ENCODE results near the gene INVS. TPM values are rescaled to one million over a fixed set of nuclear protein-coding genes. Genes with fewer than 3 reads are reported as not detected.
"Not testable (repeated sequence)": the region's sequence is repeated elsewhere in the genome, so short reads cannot be mapped to it uniquely, and the experiment has no call there.

The INVS gene
- total and polyA plus RNA-seq, 4 donors, result 11.8 to 33.1 (median 19.2) TPM

DNA sequence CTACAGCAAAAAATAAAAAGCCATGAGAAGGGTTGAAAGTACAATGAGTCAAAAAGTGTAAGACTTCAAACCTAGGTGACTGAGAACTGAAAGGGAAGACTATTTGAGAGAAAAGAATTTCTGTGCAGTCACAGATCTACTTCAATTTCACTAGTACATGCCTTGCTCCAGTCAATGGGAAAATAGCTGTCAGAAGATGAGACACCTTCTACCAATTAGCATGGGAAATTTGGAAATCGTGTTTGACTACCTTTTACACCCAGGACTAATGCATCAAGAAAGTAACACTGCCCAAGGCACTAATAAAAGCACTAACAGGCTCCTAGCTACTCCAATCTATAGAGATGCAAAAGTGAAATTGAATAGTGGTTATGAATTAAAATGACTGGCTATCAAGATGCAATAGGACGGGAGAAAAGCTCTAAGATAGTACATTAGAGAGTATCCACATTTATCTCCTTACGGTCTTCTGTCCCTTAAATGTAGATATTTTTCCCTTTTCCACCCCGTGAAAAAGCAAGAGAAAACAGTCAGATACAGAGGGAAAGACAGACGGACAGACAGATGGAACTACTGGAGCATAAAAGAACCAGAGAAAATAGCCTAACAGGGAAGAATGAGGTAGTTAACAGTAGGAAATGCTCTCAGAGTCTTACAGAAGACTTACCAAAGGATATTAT, 15.5 kb upstream of the INVS start:
- Histone ChIP-seq H3K27ac (ENCODE audit: low read depth, low read length) (no peak overlapping the region), H3K4me3 (ENCODE audit: low read depth, low read length) (no peak overlapping the region), H3K36me3 (ENCODE audit: control insufficient read depth, insufficient read depth, low read length) (no peaks in the 10 kb centered on the region), H3K27me3 (ENCODE audit: control insufficient read depth, insufficient read depth, low read length) (no peaks in the 10 kb centered on the region), H3K9me3 (ENCODE audit: control insufficient read depth, insufficient read depth, low read length) (no peaks in the 10 kb centered on the region), H3K4me1 (ENCODE audit: control insufficient read depth, insufficient read depth, low read length) (no peaks in the 10 kb centered on the region)
- peak in 2 of 6 donors; percentile 25 to 38 for DNase-seq (ENCODE audit: low read depth in 4 of 6, low spot score in 6 of 6)
- no CpG with 5 or more reads among the region's 5 CpGs for WGBS (ENCODE audit: insufficient coverage)

DNA sequence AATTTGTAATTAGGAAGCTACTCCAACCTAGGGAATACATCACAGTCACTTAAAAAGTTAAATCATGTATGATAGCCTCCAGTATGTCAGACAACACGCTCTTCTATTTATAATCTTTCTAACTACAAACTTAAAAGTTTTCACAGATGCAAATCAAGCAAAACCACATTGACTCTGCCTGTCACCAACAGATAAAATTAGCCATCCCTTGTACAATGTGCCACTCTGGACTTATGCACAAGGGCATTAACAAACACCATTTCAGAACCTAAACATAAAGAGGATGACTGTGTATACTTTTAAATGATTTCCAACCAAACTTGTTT, 15.0 kb upstream of the INVS start:
- DNase-seq (ENCODE audit: low read depth in 4 of 6, low spot score in 6 of 6), result no peak
- 64% methylated on average over 1 of the region's 1 CpG for WGBS (ENCODE audit: insufficient coverage)
- Histone ChIP-seq H3K4me3 (ENCODE audit: low read depth, low read length) (no peak overlapping the region), H3K27me3 (ENCODE audit: control insufficient read depth, insufficient read depth, low read length) (no peaks in the 10 kb centered on the region), H3K36me3 (ENCODE audit: control insufficient read depth, insufficient read depth, low read length) (no peaks in the 10 kb centered on the region), H3K4me1 (ENCODE audit: control insufficient read depth, insufficient read depth, low read length) (no peaks in the 10 kb centered on the region), H3K27ac (ENCODE audit: low read depth, low read length) (no peak overlapping the region), H3K9me3 (ENCODE audit: control insufficient read depth, insufficient read depth, low read length) (no peaks in the 10 kb centered on the region)

DNA sequence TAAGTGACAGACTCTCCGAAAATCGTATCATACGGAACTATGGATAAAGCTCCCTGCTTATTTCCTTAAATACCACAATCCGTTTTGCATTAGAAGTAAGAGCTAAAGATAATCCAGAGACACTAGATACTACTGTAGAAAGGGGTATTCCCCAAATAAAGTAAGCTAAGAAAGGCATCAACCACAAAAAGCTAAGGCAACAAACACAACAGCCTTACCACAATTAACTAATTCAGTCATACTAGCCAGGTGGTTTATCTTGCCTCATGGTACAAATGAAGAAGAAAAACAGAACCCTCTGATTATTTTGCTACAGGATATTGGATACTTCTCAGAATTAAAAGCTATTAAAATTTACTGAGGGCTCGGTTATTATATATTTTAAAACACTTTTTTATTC, 14.3 kb upstream of the INVS start:
- H3K27me3 ChIP-seq (ENCODE audit: control insufficient read depth, insufficient read depth, low read length), result no peaks in the 10 kb centered on the region
- no peaks in the 10 kb centered on the region for H3K36me3 ChIP-seq (ENCODE audit: control insufficient read depth, insufficient read depth, low read length)
- DNase-seq (ENCODE audit: low read depth in 4 of 6, low spot score in 6 of 6), result no peak
- no peak overlapping the region for H3K4me3 ChIP-seq (ENCODE audit: low read depth, low read length)
- H3K27ac ChIP-seq (ENCODE audit: low read depth, low read length), result no peak overlapping the region
- WGBS (ENCODE audit: insufficient coverage), result no CpG with 5 or more reads among the region's 5 CpGs
- no peaks in the 10 kb centered on the region for H3K4me1 ChIP-seq (ENCODE audit: control insufficient read depth, insufficient read depth, low read length)
- H3K9me3 ChIP-seq (ENCODE audit: control insufficient read depth, insufficient read depth, low read length), result no peaks in the 10 kb centered on the region

DNA sequence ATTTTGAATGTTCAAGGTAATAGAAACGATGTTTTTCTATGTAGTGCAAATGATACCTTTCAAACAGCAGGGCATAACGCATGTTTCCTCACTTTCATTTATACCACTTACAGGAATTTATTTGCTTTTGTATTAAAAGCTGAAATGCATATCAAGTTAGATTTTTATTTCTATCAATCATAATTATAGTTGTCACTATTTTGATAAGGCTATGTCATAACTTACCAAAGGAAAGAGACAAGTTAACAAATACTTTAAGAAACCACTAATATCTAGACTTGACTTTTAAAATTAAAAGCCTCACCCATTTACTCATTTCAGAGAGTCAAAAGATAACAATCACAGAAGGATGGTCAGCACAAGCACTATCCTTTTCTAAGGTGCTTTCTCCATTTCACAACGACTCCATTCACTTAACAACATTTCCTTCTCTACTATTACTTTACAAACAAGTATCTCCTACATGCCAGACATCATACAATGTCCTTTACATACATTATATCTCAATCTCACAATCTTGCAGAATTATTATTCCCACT, 12.9 kb upstream of the INVS start:
- Histone ChIP-seq H3K36me3 (ENCODE audit: control insufficient read depth, insufficient read depth, low read length) (no peaks in the 10 kb centered on the region), H3K27me3 (ENCODE audit: control insufficient read depth, insufficient read depth, low read length) (no peaks in the 10 kb centered on the region), H3K4me3 (ENCODE audit: low read depth, low read length) (no peak overlapping the region), H3K4me1 (ENCODE audit: control insufficient read depth, insufficient read depth, low read length) (no peaks in the 10 kb centered on the region), H3K27ac (ENCODE audit: low read depth, low read length) (no peak overlapping the region), H3K9me3 (ENCODE audit: control insufficient read depth, insufficient read depth, low read length) (no peaks in the 10 kb centered on the region)
- no peak for DNase-seq (ENCODE audit: low read depth in 4 of 6, low spot score in 6 of 6)
- 75% methylated on average over 1 of the region's 3 CpGs for WGBS (ENCODE audit: insufficient coverage)

DNA sequence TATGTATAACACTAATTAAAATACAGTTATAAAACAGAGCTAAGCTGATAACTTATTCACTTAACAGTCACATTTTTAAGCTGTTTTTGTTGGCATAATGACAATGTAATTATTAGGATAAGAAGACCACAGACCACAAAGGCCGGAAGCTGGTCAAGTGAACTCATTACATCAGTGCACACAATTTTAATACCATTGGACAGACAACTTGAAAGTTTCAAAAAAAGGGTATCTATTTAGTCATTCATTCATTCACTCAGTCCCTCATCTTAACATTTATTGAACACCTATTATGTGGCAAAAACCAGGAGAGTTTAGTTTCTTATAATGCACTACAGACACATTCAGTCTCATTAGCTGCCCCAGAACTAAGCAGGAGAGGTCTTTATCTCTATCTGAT, 11.8 kb upstream of the INVS start:
- H3K9me3 ChIP-seq (ENCODE audit: control insufficient read depth, insufficient read depth, low read length), result no peaks in the 10 kb centered on the region
- no peaks in the 10 kb centered on the region for H3K4me1 ChIP-seq (ENCODE audit: control insufficient read depth, insufficient read depth, low read length)
- no peaks in the 10 kb centered on the region for H3K27me3 ChIP-seq (ENCODE audit: control insufficient read depth, insufficient read depth, low read length)
- H3K4me3 ChIP-seq (ENCODE audit: low read depth, low read length), result no peak overlapping the region
- H3K27ac ChIP-seq (ENCODE audit: low read depth, low read length), result no peak overlapping the region
- WGBS (ENCODE audit: insufficient coverage), result 88% methylated on average over 1 of the region's 1 CpG
- no peak for DNase-seq (ENCODE audit: low read depth in 4 of 6, low spot score in 6 of 6)
- no peaks in the 10 kb centered on the region for H3K36me3 ChIP-seq (ENCODE audit: control insufficient read depth, insufficient read depth, low read length)

DNA sequence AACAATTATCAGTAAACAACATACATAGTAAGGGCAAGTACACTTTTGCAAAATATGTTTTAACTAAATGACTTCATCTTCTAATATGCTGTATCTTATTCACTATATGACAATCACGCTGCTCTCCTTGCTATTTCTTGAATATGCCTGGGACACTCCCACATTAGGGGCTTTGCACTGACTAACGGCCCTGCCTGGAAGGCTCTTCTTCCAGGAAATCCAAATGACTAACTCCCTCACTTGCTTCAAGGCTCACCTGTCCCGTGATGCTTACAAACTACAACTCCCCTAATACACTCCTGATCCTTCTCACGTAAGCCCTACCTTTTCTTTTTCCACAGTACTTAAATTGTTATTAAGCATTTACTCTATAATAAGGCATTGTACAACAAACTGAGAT, 10.8 kb upstream of the INVS start:
- Histone ChIP-seq H3K9me3 (ENCODE audit: control insufficient read depth, insufficient read depth, low read length) (no peaks in the 10 kb centered on the region), H3K27ac (ENCODE audit: low read depth, low read length) (no peak overlapping the region), H3K27me3 (ENCODE audit: control insufficient read depth, insufficient read depth, low read length) (no peaks in the 10 kb centered on the region), H3K4me1 (ENCODE audit: control insufficient read depth, insufficient read depth, low read length) (no peaks in the 10 kb centered on the region), H3K4me3 (ENCODE audit: low read depth, low read length) (no peak overlapping the region), H3K36me3 (ENCODE audit: control insufficient read depth, insufficient read depth, low read length) (no peaks in the 10 kb centered on the region)
- no peak for DNase-seq (ENCODE audit: low read depth in 4 of 6, low spot score in 6 of 6)
- 60% methylated on average over 2 of the region's 4 CpGs for WGBS (ENCODE audit: insufficient coverage)

DNA sequence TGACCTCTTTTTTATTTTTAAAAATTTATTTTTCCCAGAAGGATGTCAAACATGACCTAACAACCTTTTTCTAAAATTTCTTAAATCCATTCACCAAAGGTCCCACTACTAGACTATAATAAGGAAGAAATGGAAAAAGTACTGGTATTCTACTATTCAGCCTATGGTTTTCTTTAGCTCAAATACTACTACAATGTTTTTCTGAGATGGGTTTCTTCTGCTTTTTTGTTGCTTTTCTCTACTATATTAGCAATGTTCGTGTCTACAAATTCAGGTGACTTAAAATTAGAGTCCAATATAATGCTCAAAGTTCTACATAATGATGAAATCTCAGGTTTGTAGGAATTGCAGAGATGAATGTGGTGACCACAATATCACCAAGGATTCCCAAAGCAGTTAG, 8.2 kb upstream of the INVS start:
- DNase-seq (ENCODE audit: low read depth in 4 of 6, low spot score in 6 of 6), result no peak
- no peak overlapping the region for H3K4me3 ChIP-seq (ENCODE audit: low read depth, low read length)
- no peak overlapping the region for H3K27ac ChIP-seq (ENCODE audit: low read depth, low read length)
- WGBS (ENCODE audit: insufficient coverage), result no CpG with 5 or more reads among the region's 1 CpG
- H3K36me3 ChIP-seq (ENCODE audit: control insufficient read depth, insufficient read depth, low read length), result no peaks in the 10 kb centered on the region
- H3K9me3 ChIP-seq (ENCODE audit: control insufficient read depth, insufficient read depth, low read length), result no peaks in the 10 kb centered on the region
- H3K4me1 ChIP-seq (ENCODE audit: control insufficient read depth, insufficient read depth, low read length), result no peaks in the 10 kb centered on the region
- H3K27me3 ChIP-seq (ENCODE audit: control insufficient read depth, insufficient read depth, low read length), result no peaks in the 10 kb centered on the region

DNA sequence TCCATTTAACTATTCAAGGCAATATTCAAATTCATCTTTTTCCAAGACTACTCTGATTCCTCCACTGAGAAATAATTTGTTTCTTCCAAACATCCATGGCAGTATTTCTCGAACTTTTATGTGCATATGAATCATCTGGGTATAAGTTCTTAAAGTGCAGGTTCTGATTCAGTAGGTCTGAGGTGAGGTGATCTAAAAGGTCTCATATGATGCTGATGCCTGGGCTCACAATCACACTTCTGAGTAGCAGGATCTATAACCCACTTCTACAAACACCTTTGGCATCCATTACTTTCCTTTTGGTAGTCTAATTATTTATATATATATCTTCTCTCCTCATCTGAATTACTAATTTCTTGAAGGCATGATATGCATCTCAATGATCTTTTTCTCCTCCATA, 7.4 kb upstream of the INVS start:
- H3K27me3 ChIP-seq (ENCODE audit: control insufficient read depth, insufficient read depth, low read length), result no peaks in the 10 kb centered on the region
- no peak overlapping the region for H3K27ac ChIP-seq (ENCODE audit: low read depth, low read length)
- H3K36me3 ChIP-seq (ENCODE audit: control insufficient read depth, insufficient read depth, low read length), result no peaks in the 10 kb centered on the region
- no peak overlapping the region for H3K4me3 ChIP-seq (ENCODE audit: low read depth, low read length)
- no CpG with 5 or more reads among the region's 1 CpG for WGBS (ENCODE audit: insufficient coverage)
- no peak for DNase-seq (ENCODE audit: low read depth in 4 of 6, low spot score in 6 of 6)
- no peaks in the 10 kb centered on the region for H3K9me3 ChIP-seq (ENCODE audit: control insufficient read depth, insufficient read depth, low read length)
- no peaks in the 10 kb centered on the region for H3K4me1 ChIP-seq (ENCODE audit: control insufficient read depth, insufficient read depth, low read length)

DNA sequence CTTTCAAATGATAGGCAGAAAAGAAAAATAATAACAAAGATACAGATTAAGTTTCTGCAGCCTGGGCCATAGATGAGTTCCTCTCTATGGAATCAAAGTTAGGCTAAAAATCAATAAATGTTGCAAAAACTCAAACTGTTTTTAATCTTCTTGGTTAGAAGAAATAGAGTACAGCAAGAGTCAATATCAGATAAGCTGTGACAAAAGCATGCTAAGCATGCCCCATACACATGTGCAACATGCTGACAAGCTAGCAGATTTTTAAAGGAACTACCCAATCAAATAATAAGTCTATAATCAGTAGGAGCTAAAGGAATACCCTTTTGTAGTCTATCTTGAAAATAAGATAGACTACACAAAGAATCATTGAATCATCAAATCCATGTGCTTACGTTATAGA, 7.0 kb upstream of the INVS start:
- Histone ChIP-seq H3K36me3 (ENCODE audit: control insufficient read depth, insufficient read depth, low read length) (no peaks in the 10 kb centered on the region), H3K27ac (ENCODE audit: low read depth, low read length) (no peak overlapping the region), H3K4me1 (ENCODE audit: control insufficient read depth, insufficient read depth, low read length) (no peaks in the 10 kb centered on the region), H3K4me3 (ENCODE audit: low read depth, low read length) (no peak overlapping the region), H3K9me3 (ENCODE audit: control insufficient read depth, insufficient read depth, low read length) (no peaks in the 10 kb centered on the region), H3K27me3 (ENCODE audit: control insufficient read depth, insufficient read depth, low read length) (no peaks in the 10 kb centered on the region)
- DNase-seq (ENCODE audit: low read depth in 4 of 6, low spot score in 6 of 6), result no peak
- no CpG with 5 or more reads among the region's 1 CpG for whole genome bisulfite sequencing (ENCODE audit: insufficient coverage)

DNA sequence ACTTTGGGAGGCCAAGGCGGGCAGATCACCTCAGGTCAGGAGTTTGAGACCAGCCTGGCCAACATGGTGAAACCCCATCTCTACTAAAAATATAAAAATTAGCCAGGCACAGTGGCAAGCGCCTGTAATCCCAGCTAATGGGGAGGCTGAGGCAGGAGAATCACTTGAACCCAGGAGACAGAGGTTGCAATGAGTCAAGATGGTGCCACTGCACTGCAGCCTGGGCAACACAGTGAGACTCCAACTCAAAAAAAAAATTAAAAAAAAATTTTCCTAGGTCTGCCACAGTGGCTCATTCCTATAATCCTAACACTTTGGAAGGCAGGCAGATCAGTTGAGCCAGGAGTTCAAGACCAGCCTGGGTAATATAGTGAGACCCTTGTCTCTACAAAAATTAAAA, 4.6 kb upstream of the INVS start:
- H3K9me3 ChIP-seq (ENCODE audit: control insufficient read depth, insufficient read depth, low read length); H3K4me1 ChIP-seq (ENCODE audit: control insufficient read depth, insufficient read depth, low read length); DNase-seq (ENCODE audit: low read depth in 4 of 6, low spot score in 6 of 6); H3K27me3 ChIP-seq (ENCODE audit: control insufficient read depth, insufficient read depth, low read length); H3K4me3 ChIP-seq (ENCODE audit: low read depth, low read length); H3K36me3 ChIP-seq (ENCODE audit: control insufficient read depth, insufficient read depth, low read length); H3K27ac ChIP-seq (ENCODE audit: low read depth, low read length): not testable (repeated sequence)
- WGBS (ENCODE audit: insufficient coverage), result no CpG with 5 or more reads among the region's 2 CpGs
